Common myeloid progenitor, CD34-positive (primary cell): Measurements from ENCODE around the gene FBXW7.

Experiments
- CTCF ChIA-PET: fragments of 350-600 bp; sonication (Branson Sonifier 250); formaldehyde crosslinking; loops from one replicate; lab custom pipeline; 2021; ENCODE audit warnings: antibody characterized with exemption; lab: Charles Lee
- POLR2A ChIA-PET: fragments of 350-600 bp; sonication (Branson Sonifier 250); formaldehyde crosslinking; loops from one replicate; lab custom pipeline; 2021; ENCODE audit warnings: antibody characterized with exemption; lab: Charles Lee
- DNase-seq, 3 donors: peaks; one replicate each; pipeline versions ENCODE4 v3.0.0 to v3.0.0-alpha.2; 2013
- H3K27ac ChIP-seq, 2 experiments: 1 replicate in 1 of 2; 2 replicates in 1 of 2; pipeline ENCODE4 v1.7.0; 2013; ENCODE audit warnings: inconsistent platforms in 2 of 2, low read length in 2 of 2, mild to moderate bottlenecking in 2 of 2, low read depth in 1 of 2, moderate library complexity in 1 of 2; ENCODE audit not compliant: severe bottlenecking in 2 of 2, insufficient read depth in 1 of 2, poor library complexity in 1 of 2
- H3K27me3 ChIP-seq, 5 experiments: replicated peaks in 2 of 5; 1 replicate in 3 of 5; 2 replicates in 2 of 5; pipeline versions ENCODE4 v1.6.1 to v1.7.0; 2013; ENCODE audit warnings: low read length in 4 of 5, mild to moderate bottlenecking in 2 of 5, moderate library complexity in 2 of 5, inconsistent platforms in 1 of 5; ENCODE audit not compliant: insufficient read depth in 5 of 5, control insufficient read depth in 4 of 5
- H3K36me3 ChIP-seq, 4 experiments: 1 replicate in 2 of 4; 2 replicates in 2 of 4; pipeline versions ENCODE4 v1.6.1 to v1.7.0; 2013; ENCODE audit warnings: low read length in 3 of 4, control low read depth in 1 of 4, mild to moderate bottlenecking in 1 of 4; ENCODE audit not compliant: control insufficient read depth in 4 of 4, insufficient read depth in 4 of 4
- H3K4me1 ChIP-seq, 4 experiments: 1 replicate in 3 of 4; 2 replicates in 1 of 4; pipeline versions ENCODE4 v1.6.1 to v1.7.1; 2013; ENCODE audit warnings: low read length in 3 of 4, mild to moderate bottlenecking in 3 of 4, control low read depth in 1 of 4, inconsistent platforms in 1 of 4, moderate library complexity in 1 of 4; ENCODE audit not compliant: control insufficient read depth in 4 of 4, insufficient read depth in 4 of 4; ENCODE audit errors: control extremely low read depth in 1 of 4
- H3K4me3 ChIP-seq, 7 experiments: 1 replicate in 4 of 7; 2 replicates in 3 of 7; pipeline versions ENCODE4 v1.5.1 to v1.7.0; 2013; ENCODE audit warnings: mild to moderate bottlenecking in 7 of 7, low read length in 6 of 7, moderate library complexity in 6 of 7, inconsistent platforms in 2 of 7, low read depth in 2 of 7, control low read depth in 1 of 7; ENCODE audit not compliant: insufficient read depth in 4 of 7, control insufficient read depth in 1 of 7; ENCODE audit errors: extremely low read depth in 1 of 7
- H3K9me3 ChIP-seq, 5 experiments: 1 replicate in 4 of 5; 2 replicates in 1 of 5; pipeline versions ENCODE4 v1.6.1 to v1.7.1; 2013; ENCODE audit warnings: low read length in 4 of 5, mild to moderate bottlenecking in 2 of 5, inconsistent platforms in 1 of 5, low read depth in 1 of 5, moderate library complexity in 1 of 5; ENCODE audit not compliant: control insufficient read depth in 4 of 5, insufficient read depth in 2 of 5; ENCODE audit errors: control extremely low read depth in 1 of 5
- WGBS: methylation state at CpG from one replicate; pipeline ENCODE4 v1.1.5; 2013; ENCODE audit not compliant: insufficient coverage; 5-methylcytosine and 5-hydroxymethylcytosine counted together

FBXW7 gene

DNA sequence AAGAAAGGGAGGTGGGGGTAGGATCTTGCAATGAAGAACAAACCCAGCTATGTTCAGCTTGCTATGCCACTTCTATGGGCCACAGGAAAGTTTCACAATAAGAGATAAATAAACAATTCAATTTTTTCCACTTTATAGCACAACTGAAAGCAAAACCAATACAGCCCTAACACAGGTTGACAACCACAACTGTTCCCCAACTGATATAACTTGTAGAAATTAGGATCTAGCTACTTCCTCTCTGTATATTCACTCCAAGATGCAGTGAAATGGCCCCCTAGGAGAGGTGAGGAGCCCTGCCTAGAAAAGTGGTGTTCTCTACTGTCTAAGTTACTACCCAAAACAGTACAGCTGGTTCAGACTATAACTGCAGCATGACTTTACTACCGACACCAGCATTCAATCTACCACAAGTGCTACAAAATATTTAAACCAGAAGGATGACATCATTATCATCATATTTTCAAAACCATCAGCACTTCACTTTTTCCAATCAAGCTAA is 77.0 kb downstream of the FBXW7 start:
- peak; percentile 15 to 80 (median 74) for DNase-seq
- peaks cover 16 to 48% (median 35%) of the 10 kb centered on the region in 4 experiments for H3K4me1 ChIP-seq
- H3K36me3 ChIP-seq, result no peaks in the 10 kb centered on the region
- WGBS, result 100% methylated on average over 1 of the region's 1 CpG
- ChIA-PET CTCF (interaction anchor here (0.5 to 1.5 kb wide), 9 partner anchors 10 to 388 kb away, joined by 3 to 4 read pairs (median 3); no protein-coding TSS in a partner anchor), POLR2A (interaction anchor here (0.6 kb wide), 1 partner anchor 72 kb away, joined by 3 read pairs; no protein-coding TSS in a partner anchor)
- H3K27ac ChIP-seq, result no peak overlapping the region
- H3K4me3 ChIP-seq, result peak overlapping the region in 2 of 7 experiments; percentile 25 to 29
- H3K27me3 ChIP-seq, result no peaks in the 10 kb centered on the region
- H3K9me3 ChIP-seq, result no peaks in the 10 kb centered on the region

DNA sequence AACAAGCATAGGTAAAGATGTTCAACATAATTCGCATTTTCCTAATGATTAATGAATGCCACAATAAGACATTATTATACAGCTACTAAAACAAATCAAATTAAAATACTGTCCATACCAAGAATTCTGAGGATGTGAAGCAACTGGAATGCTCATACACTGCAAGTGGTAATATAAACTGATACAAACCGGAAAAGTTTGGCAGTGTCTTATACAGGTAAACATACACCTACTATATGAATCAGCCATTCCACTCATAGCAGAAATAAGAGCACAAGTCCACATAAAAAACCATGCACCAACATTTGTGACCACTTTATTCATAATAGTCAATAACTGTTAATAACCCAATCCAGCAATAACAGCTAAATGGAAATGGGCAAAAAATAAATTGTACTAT is 79.3 kb downstream of the FBXW7 start:
- DNase-seq, result no peak
- Histone ChIP-seq H3K4me1 (peaks cover 7 to 28% (median 18%) of the 10 kb centered on the region in 4 experiments), H3K9me3 (no peaks in the 10 kb centered on the region), H3K27me3 (no peaks in the 10 kb centered on the region), H3K36me3 (no peaks in the 10 kb centered on the region), H3K4me3 (no peak overlapping the region), H3K27ac (no peak overlapping the region)
- POLR2A ChIA-PET, result no interaction called here
- no CpG with 5 or more reads among the region's 2 CpGs for WGBS
- CTCF ChIA-PET, result interaction anchor here (0.8 to 3.9 kb wide), 6 partner anchors 16 to 183 kb away, joined by 3 to 31 read pairs (median 3); no protein-coding TSS in a partner anchor

DNA sequence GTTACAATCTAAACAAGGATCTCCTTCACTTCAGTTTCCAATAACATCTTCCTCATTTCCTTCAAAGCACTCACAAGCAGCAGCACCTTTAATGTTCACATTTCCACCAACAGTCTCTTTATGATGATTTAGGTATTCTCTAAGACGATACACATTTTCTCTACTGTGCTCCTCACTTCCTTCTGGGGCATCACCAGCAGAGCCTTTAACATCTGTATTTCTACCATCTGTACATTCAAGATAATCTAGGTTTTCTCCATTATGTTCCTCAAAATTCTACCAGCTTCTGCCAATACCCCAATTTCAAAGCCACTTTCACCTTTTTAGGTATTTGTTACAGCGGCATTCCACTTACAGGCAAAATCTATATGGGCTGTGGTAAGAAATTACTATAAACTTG is 80.6 kb downstream of the FBXW7 start:
- no CpG with 5 or more reads among the region's 2 CpGs for WGBS
- ChIA-PET CTCF (interaction anchor here (1.0 to 3.9 kb wide), 10 partner anchors 40 to 673 kb away, joined by 3 to 31 read pairs (median 4); no protein-coding TSS in a partner anchor), POLR2A (interaction anchor here (0.5 kb wide), 1 partner anchor 182 kb away, joined by 4 read pairs; no protein-coding TSS in a partner anchor)
- Histone ChIP-seq H3K27ac (no peak overlapping the region), H3K4me3 (no peak overlapping the region), H3K9me3 (no peaks in the 10 kb centered on the region), H3K27me3 (no peaks in the 10 kb centered on the region), H3K4me1 (peaks cover 4 to 18% (median 11%) of the 10 kb centered on the region in 4 experiments), H3K36me3 (no peaks in the 10 kb centered on the region)
- peak in 2 of 3 donors; percentile 79 to 82 for DNase-seq

DNA sequence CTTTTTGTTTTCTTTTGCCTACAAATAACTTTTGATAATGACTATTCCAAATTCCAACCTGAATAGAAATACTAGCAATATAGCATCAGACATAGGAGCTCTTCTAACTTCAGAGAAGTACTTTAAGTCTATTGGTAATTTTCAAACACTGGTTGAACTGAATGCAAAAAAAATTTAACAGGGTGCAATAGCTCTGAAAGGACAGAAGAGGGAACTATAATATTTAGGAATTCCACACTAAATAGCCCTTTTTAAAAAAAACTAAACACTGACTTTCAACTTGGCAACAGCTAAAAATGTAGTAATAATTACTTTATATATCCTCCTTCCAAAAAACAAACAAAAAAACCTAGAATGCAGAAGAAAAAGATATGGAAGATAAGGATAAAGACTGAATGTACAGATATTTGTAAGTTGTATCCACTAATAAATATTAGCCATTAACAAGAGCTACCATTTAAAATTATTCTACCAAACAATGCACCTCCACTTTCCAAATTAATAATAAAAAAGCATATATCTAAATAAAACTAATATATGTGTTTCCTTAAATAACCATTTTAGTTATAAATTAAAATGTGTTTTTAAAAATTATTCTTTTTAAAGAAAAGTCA is 81.4 kb downstream of the FBXW7 start:
- Histone ChIP-seq H3K36me3 (no peaks in the 10 kb centered on the region), H3K4me3 (no peak overlapping the region), H3K9me3 (no peaks in the 10 kb centered on the region), H3K27me3 (no peaks in the 10 kb centered on the region), H3K27ac (no peak overlapping the region), H3K4me1 (peaks cover 4 to 14% (median 10%) of the 10 kb centered on the region in 4 experiments)
- ChIA-PET CTCF (interaction anchor here (0.7 to 3.9 kb wide), 15 partner anchors 9 to 673 kb away, joined by 3 to 31 read pairs (median 4); no protein-coding TSS in a partner anchor), POLR2A (no interaction called here)
- peak; percentile 27 to 52 (median 51) for DNase-seq

DNA sequence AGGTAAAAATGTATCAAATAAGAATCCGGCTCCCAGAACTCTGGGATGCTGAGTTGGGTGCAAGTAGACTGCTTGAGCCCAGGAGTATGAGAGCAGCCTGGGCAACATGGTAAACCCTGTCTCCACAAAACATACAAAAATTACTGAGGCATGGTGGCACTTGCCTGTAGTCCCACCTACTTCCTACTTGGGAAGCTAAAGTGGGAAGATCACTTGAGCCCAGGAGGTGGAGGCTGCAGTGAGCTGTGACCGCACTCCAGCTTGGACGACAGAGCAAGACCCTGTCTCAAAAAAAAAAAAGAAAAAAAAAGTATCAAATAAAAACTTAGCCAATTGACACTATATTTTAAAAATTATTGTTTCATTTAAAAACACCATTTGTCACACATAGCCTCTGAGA is 84.4 kb downstream of the FBXW7 start:
- WGBS, result no CpG with 5 or more reads among the region's 3 CpGs

DNA sequence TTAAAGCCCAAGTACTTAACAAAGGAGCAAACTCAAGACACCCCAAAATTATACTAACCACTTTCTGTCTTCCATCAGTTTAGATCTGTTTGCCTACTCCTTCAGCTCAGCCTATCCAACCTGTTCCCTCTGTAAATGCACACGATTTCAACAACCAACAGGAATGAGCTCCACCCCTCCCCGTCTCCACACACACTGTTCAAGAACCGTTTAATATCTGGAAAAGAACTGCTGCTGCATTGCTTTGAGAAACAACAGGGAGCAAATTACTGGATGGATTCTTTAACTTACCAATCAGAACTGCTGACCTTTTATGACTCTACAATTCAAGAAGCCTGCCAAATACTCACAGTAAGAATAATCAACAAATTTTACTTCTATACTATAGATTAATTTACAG is 87.0 kb downstream of the FBXW7 start:
- 100% methylated on average over 2 of the region's 3 CpGs for WGBS
- no peak overlapping the region for H3K27ac ChIP-seq
- H3K4me1 ChIP-seq, result no peaks in the 10 kb centered on the region
- peaks cover 0 to 4% (median under 1%) of the 10 kb centered on the region in 4 experiments for H3K36me3 ChIP-seq
- no peak for DNase-seq
- H3K27me3 ChIP-seq, result no peaks in the 10 kb centered on the region
- H3K9me3 ChIP-seq, result no peaks in the 10 kb centered on the region
- POLR2A ChIA-PET, result no interaction called here
- CTCF ChIA-PET, result interaction anchor here (0.9 to 1.5 kb wide), 3 partner anchors 10 to 193 kb away, joined by 3 to 4 read pairs (median 3); no protein-coding TSS in a partner anchor
- no peak overlapping the region for H3K4me3 ChIP-seq

More for the DNA sequence above, 84.4 kb downstream of the FBXW7 start:
- no peak for DNase-seq
- Histone ChIP-seq H3K9me3 (no peaks in the 10 kb centered on the region), H3K27ac (no peak overlapping the region), H3K27me3 (no peaks in the 10 kb centered on the region), H3K36me3 (peaks cover 0 to 4% (median 0%) of the 10 kb centered on the region in 4 experiments), H3K4me1 (peaks cover 0 to 7% (median 0%) of the 10 kb centered on the region in 4 experiments), H3K4me3 (no peak overlapping the region)
- ChIA-PET POLR2A (no interaction called here), CTCF (interaction anchor here (1.0 to 3.7 kb wide), 7 partner anchors 8 to 284 kb away, joined by 3 to 16 read pairs (median 4); no protein-coding TSS in a partner anchor)
